ENCODE results near the gene LGR6.

The LGR6 gene

DNA sequence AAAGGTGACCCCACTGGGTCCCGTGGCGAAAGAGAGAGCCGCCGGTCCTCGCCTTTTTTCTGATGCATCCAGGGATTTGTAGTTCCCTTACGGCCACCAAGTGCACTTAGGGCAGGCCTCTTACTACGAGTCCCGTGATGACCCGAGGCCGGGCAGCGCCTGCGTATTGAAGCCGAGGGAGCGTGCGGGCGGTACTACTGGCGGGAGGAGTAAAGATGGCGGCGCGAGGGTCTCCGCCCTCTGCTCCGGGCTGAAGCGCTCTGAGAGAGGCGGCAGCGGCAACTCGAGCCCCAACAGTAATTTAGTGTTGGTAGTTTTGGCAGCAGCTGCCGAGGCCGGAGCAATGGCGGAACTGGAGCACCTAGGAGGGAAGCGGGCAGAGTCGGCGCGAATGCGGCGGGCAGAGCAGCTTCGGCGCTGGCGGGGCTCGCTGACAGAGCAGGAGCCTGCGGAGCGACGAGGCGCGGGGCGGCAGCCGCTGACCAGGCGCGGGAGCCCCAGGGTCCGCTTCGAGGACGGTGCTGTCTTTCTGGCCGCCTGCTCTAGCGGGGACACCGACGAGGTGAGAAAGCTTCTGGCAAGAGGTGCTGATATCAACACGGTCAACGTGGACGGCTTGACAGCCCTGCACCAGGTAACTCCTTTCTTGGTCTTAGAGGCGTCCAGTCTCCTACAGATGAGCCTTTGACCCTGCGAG lies 155.1 kb downstream of the LGR6 start, which contains the start of gene PPP1R12B (continued):
- TF ChIP-seq ZNF670 (tag by site-specific recombination; IDR thresholded peaks at IDR 0.05; ENCODE audit: low read depth) = no peak
- no peak for TF ChIP-seq IKZF3 (tag by site-specific recombination; IDR thresholded peaks at IDR 0.05)
- no peak for TF ChIP-seq REPIN1 (tag by site-specific recombination; IDR thresholded peaks at IDR 0.05; ENCODE audit: low read depth)
- TF ChIP-seq KLF1 (tag by site-specific recombination; IDR thresholded peaks at IDR 0.05) = peak; percentile 58; the same call in 1 of the 2 replicates
- no peak for TF ChIP-seq ZNF776 (tag by site-specific recombination; IDR thresholded peaks at IDR 0.05; ENCODE audit: borderline replicate concordance)
- no peak for TF ChIP-seq ZNF16 (tag by site-specific recombination; IDR thresholded peaks at IDR 0.05; ENCODE audit: low read depth)
- TF ChIP-seq ZNF549 (tag by site-specific recombination; IDR thresholded peaks at IDR 0.05) = no peak
- TF ChIP-seq ZNF48 (tag by site-specific recombination; IDR thresholded peaks at IDR 0.05) = no peak
- no peak for TF ChIP-seq RBAK (tag by site-specific recombination; IDR thresholded peaks at IDR 0.05)
- TF ChIP-seq ZNF514 (tag by site-specific recombination; IDR thresholded peaks at IDR 0.05) = no peak
- TF ChIP-seq GLI4 (tag by site-specific recombination; IDR thresholded peaks at IDR 0.05) = no peak
- TF ChIP-seq SETDB1 (IDR thresholded peaks at IDR 0.05; ENCODE audit: insufficient read length, low read length) = no peak
- peak; percentile 91 for TF ChIP-seq ZNF600 (tag by site-specific recombination; IDR thresholded peaks at IDR 0.05)
- TF ChIP-seq, protein P1, sequence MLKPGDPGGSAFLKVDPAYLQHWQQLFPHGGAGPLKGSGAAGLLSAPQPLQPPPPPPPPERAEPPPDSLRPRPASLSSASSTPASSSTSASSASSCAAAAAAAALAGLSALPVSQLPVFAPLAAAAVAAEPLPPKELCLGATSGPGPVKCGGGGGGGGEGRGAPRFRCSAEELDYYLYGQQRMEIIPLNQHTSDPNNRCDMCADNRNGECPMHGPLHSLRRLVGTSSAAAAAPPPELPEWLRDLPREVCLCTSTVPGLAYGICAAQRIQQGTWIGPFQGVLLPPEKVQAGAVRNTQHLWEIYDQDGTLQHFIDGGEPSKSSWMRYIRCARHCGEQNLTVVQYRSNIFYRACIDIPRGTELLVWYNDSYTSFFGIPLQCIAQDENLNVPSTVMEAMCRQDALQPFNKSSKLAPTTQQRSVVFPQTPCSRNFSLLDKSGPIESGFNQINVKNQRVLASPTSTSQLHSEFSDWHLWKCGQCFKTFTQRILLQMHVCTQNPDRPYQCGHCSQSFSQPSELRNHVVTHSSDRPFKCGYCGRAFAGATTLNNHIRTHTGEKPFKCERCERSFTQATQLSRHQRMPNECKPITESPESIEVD (tag by site-specific recombination; IDR thresholded peaks at IDR 0.05) = no peak
- no peak for TF ChIP-seq ZNF558 (tag by site-specific recombination; IDR thresholded peaks at IDR 0.05)
- TF ChIP-seq ZNF175 (tag by site-specific recombination; IDR thresholded peaks at IDR 0.05) = no peak
- no peak for TF ChIP-seq HOXD13 (CRISPR knock-in tag; IDR thresholded peaks at IDR 0.05; ENCODE audit: borderline replicate concordance)
- TF ChIP-seq MYNN (tag by site-specific recombination; IDR thresholded peaks at IDR 0.05; ENCODE audit: borderline replicate concordance) = no peak
- TF ChIP-seq ZNF521 (tag by site-specific recombination; IDR thresholded peaks at IDR 0.05) = no peak
- TF ChIP-seq ZNF423 (tag by site-specific recombination; IDR thresholded peaks at IDR 0.05) = no peak
- TF ChIP-seq ZNF138 (tag by site-specific recombination; IDR thresholded peaks at IDR 0.05; ENCODE audit: borderline replicate concordance) = no peak
- TF ChIP-seq ZNF707 (tag by site-specific recombination; IDR thresholded peaks at IDR 0.05) = no peak
- TF ChIP-seq, protein P2, sequence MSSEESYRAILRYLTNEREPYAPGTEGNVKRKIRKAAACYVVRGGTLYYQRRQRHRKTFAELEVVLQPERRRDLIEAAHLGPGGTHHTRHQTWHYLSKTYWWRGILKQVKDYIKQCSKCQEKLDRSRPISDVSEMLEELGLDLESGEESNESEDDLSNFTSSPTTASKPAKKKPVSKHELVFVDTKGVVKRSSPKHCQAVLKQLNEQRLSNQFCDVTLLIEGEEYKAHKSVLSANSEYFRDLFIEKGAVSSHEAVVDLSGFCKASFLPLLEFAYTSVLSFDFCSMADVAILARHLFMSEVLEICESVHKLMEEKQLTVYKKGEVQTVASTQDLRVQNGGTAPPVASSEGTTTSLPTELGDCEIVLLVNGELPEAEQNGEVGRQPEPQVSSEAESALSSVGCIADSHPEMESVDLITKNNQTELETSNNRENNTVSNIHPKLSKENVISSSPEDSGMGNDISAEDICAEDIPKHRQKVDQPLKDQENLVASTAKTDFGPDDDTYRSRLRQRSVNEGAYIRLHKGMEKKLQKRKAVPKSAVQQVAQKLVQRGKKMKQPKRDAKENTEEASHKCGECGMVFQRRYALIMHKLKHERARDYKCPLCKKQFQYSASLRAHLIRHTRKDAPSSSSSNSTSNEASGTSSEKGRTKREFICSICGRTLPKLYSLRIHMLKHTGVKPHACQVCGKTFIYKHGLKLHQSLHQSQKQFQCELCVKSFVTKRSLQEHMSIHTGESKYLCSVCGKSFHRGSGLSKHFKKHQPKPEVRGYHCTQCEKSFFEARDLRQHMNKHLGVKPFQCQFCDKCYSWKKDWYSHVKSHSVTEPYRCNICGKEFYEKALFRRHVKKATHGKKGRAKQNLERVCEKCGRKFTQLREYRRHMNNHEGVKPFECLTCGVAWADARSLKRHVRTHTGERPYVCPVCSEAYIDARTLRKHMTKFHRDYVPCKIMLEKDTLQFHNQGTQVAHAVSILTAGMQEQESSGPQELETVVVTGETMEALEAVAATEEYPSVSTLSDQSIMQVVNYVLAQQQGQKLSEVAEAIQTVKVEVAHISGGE (tag by site-specific recombination; conservative IDR thresholded peaks at IDR 0.05; ENCODE audit: low read depth) = peak; percentile 77
- TF ChIP-seq, protein P3, sequence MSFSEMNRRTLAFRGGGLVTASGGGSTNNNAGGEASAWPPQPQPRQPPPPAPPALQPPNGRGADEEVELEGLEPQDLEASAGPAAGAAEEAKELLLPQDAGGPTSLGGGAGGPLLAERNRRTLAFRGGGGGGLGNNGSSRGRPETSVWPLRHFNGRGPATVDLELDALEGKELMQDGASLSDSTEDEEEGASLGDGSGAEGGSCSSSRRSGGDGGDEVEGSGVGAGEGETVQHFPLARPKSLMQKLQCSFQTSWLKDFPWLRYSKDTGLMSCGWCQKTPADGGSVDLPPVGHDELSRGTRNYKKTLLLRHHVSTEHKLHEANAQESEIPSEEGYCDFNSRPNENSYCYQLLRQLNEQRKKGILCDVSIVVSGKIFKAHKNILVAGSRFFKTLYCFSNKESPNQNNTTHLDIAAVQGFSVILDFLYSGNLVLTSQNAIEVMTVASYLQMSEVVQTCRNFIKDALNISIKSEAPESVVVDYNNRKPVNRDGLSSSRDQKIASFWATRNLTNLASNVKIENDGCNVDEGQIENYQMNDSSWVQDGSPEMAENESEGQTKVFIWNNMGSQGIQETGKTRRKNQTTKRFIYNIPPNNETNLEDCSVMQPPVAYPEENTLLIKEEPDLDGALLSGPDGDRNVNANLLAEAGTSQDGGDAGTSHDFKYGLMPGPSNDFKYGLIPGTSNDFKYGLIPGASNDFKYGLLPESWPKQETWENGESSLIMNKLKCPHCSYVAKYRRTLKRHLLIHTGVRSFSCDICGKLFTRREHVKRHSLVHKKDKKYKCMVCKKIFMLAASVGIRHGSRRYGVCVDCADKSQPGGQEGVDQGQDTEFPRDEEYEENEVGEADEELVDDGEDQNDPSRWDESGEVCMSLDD (tag by site-specific recombination; IDR thresholded peaks at IDR 0.05) = no peak
- TF ChIP-seq KLF7 (tag by site-specific recombination; IDR thresholded peaks at IDR 0.05; ENCODE audit: borderline replicate concordance) = peak; percentile 68; the same call in 1 of the 2 replicates
- TF ChIP-seq, protein P4, sequence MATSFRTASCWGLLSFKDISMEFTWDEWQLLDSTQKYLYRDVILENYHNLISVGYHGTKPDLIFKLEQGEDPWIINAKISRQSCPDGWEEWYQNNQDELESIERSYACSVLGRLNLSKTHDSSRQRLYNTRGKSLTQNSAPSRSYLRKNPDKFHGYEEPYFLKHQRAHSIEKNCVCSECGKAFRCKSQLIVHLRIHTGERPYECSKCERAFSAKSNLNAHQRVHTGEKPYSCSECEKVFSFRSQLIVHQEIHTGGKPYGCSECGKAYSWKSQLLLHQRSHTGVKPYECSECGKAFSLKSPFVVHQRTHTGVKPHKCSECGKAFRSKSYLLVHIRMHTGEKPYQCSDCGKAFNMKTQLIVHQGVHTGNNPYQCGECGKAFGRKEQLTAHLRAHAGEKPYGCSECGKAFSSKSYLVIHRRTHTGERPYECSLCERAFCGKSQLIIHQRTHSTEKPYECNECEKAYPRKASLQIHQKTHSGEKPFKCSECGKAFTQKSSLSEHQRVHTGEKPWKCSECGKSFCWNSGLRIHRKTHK (tag by site-specific recombination; IDR thresholded peaks at IDR 0.05) = no peak
- TF ChIP-seq KLF16 (tag by site-specific recombination; IDR thresholded peaks at IDR 0.05) = peak; percentile 39; the same call in 1 of the 2 replicates
- TF ChIP-seq, protein P5, sequence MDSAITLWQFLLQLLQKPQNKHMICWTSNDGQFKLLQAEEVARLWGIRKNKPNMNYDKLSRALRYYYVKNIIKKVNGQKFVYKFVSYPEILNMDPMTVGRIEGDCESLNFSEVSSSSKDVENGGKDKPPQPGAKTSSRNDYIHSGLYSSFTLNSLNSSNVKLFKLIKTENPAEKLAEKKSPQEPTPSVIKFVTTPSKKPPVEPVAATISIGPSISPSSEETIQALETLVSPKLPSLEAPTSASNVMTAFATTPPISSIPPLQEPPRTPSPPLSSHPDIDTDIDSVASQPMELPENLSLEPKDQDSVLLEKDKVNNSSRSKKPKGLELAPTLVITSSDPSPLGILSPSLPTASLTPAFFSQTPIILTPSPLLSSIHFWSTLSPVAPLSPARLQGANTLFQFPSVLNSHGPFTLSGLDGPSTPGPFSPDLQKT (IDR thresholded peaks at IDR 0.05; ENCODE audit: borderline replicate concordance, low read depth, low read length) = no peak
- TF ChIP-seq ZNF501 (tag by site-specific recombination; IDR thresholded peaks at IDR 0.05) = peak; percentile 81
- no peak for TF ChIP-seq ZNF701 (tag by site-specific recombination; IDR thresholded peaks at IDR 0.05)
- no peak for TF ChIP-seq ZSCAN23 (tag by site-specific recombination; IDR thresholded peaks at IDR 0.05)
